GM12878 (cell line): ENCODE results near the gene OLFM1. TPM values are rescaled to one million over a fixed set of nuclear protein-coding genes. Genes with fewer than 3 reads are reported as not detected.
A peak's percentile ranks its signal among the peaks of the same experiment; 100 is the strongest.

ENCODE experiments used
- ATAC-seq: fragments of 200-7000 bp; cut with Tn5 transposase; 3 replicates; pipeline ENCODE4 v1.9.1; 2020; ENCODE audit warnings: mild to moderate bottlenecking, moderate library complexity
- BruUV-seq: library from RNA; stranded (reverse); fragments of 400-500 nt; replicated peaks from 2 replicates; lab custom pipeline; 2021; lab: Mats Ljungman, UMichigan
- CTCF ChIA-PET: fragments of 300-600 bp; sonication (Branson Sonifier 250); formaldehyde crosslinking; extraction: SDS; loops from one replicate; lab custom pipeline; 2021; ENCODE audit warnings: inconsistent platforms; lab: Yijun Ruan, JAX
- POLR2A ChIA-PET: fragments of 350-600 bp; formaldehyde crosslinking; extraction: SDS; loops from one replicate; lab custom pipeline; 2021; ENCODE audit warnings: inconsistent platforms; lab: Charles Lee
- RAD21 ChIA-PET: fragments of 300-600 bp; sonication (Branson Sonifier 250); formaldehyde crosslinking; loops from one replicate; lab custom pipeline; 2023; ENCODE audit warnings: antibody characterized with exemption; ENCODE audit not compliant: unreplicated experiment; lab: Charles Lee
- SMC1A ChIA-PET: fragments of 300-600 bp; sonication (Branson Sonifier 250); formaldehyde crosslinking; loops from one replicate; lab custom pipeline; 2023; ENCODE audit not compliant: unreplicated experiment, uncharacterized antibody; lab: Charles Lee
- DNase-seq: peaks from one replicate; pipeline ENCODE4 v3.0.0-alpha.2; 2011; ENCODE audit warnings: low read depth, low spot score
- FAIRE-seq: peaks from 3 replicates; lab custom pipeline; 2011; peaks lifted over from hg19 to GRCh38; lab: Jason Lieb, UNC
- H2AFZ ChIP-seq: 2 replicates; pipeline ENCODE4 v1.6.0; 2011; ENCODE audit warnings: low read depth, low read length, control low read depth; ENCODE audit not compliant: control insufficient read depth
- H3K27ac ChIP-seq: 2 replicates; pipeline ENCODE4 v1.5.1; 2011; ENCODE audit warnings: control low read depth; ENCODE audit not compliant: control insufficient read depth, insufficient read depth
- H3K27me3 ChIP-seq, 2 experiments: replicated peaks in 1 of 2; 2 replicates each; pipeline versions ENCODE4 v1.6.0 to v1.6.1; 2011; ENCODE audit warnings: low read length in 1 of 2; ENCODE audit not compliant: control insufficient read depth in 2 of 2, insufficient read depth in 2 of 2
- H3K36me3 ChIP-seq, 2 experiments: 2 replicates each; pipeline ENCODE4 v1.5.1; 2011; ENCODE audit warnings: low read length in 1 of 2; ENCODE audit not compliant: control insufficient read depth in 2 of 2, insufficient read depth in 2 of 2
- H3K4me1 ChIP-seq: 2 replicates; pipeline ENCODE4 v1.6.1; 2011; ENCODE audit warnings: mild to moderate bottlenecking, low read length, moderate library complexity, mixed read lengths; ENCODE audit not compliant: control insufficient read depth, insufficient read depth
- H3K4me2 ChIP-seq: 2 replicates; pipeline ENCODE4 v1.6.0; 2011; ENCODE audit warnings: control low read depth; ENCODE audit not compliant: control insufficient read depth, insufficient read depth
- H3K4me3 ChIP-seq: fragments of 200-600 bp; sonication (generic); 2 replicates; pipeline ENCODE4 v1.5.1; 2016
- H3K79me2 ChIP-seq: 2 replicates; pipeline ENCODE4 v1.6.0; 2011; ENCODE audit warnings: low read length; ENCODE audit not compliant: control insufficient read depth, insufficient read depth
- H3K9ac ChIP-seq: 2 replicates; pipeline ENCODE4 v1.8.0; 2011; ENCODE audit warnings: low read length, control low read depth, mixed read lengths; ENCODE audit not compliant: control insufficient read depth, insufficient read depth
- H3K9me3 ChIP-seq: replicated peaks from 3 replicates; pipeline ENCODE4 v1.5.1; 2011; ENCODE audit warnings: mild to moderate bottlenecking, low read length; ENCODE audit not compliant: control insufficient read depth, insufficient read depth
- H4K20me1 ChIP-seq: 2 replicates; pipeline ENCODE4 v1.6.0; 2011; ENCODE audit not compliant: control insufficient read depth, insufficient read depth
- CHD4 ChIP-seq: fragments of 200-600 bp; sonication (generic); IDR thresholded peaks from 2 replicates; pipeline ENCODE4 v1.6.1; 2016; ENCODE audit warnings: mild to moderate bottlenecking
- IRF5 ChIP-seq: fragments of 450-650 bp; IDR thresholded peaks from 2 replicates; pipeline ENCODE4 v1.6.1; 2017; ENCODE audit warnings: borderline replicate concordance
- REST ChIP-seq: IDR thresholded peaks from 2 replicates; pipeline ENCODE4 v1.6.1; 2012; ENCODE audit warnings: mild to moderate bottlenecking, low read depth, low read length
- WGBS: methylation state at CpG from one replicate; pipeline ENCODE4 v1.1.6; 2016; ENCODE audit warnings: low lambda C conversion rate; ENCODE audit not compliant: insufficient replicate concordance, insufficient coverage; ENCODE audit errors: missing lambda C conversion rate; 5-methylcytosine and 5-hydroxymethylcytosine counted together
- in situ Hi-C: fragments of 300-500 bp; cut with MboI; formaldehyde crosslinking; loops from 9 replicates; pipeline ENCODE4 v1.14.3; 2018; ENCODE audit warnings: mixed read lengths
- intact Hi-C: fragments of 100-400 bp; cut with micrococcal nuclease; formaldehyde crosslinking; loops from one replicate; pipeline ENCODE4 v1.14.2; 2022; ENCODE audit not compliant: unreplicated experiment
- polyA plus RNA-seq, 11 experiments: library from polyadenylated mRNA; depleted of rRNA in 4 of 11; unstranded in 6 of 11; stranded (reverse) in 5 of 11; fragments of >200 nt; fragmentation: Nextera tagmentation in 4 of 11; fragmentation: Illumina TruSeq in 1 of 11; extraction: Ambion mirVana in 4 of 11; extraction: Trizol in 1 of 11; gene quantifications; 1 replicate in 1 of 11; 2 replicates in 10 of 11; pipeline versions ENCODE4 v1.2.1 to v1.2.3, GENCODE V29; 2011 to 2016; ENCODE audit warnings: inconsistent platforms in 2 of 11, missing spikeins in 2 of 11, low read depth in 1 of 11
- total RNA-seq, 4 experiments: library from RNA; depleted of rRNA in 3 of 4; stranded (reverse); fragments of >200 nt in 3 of 4; fragmentation: Illumina TruSeq in 1 of 4; extraction: Trizol in 1 of 4; gene quantifications; 2 replicates each; pipeline versions ENCODE4 v1.2.1 to v1.2.3, GENCODE V29; 2013 to 2021

The OLFM1 gene
- total and polyA plus RNA-seq, 10 of the 15 experiments (the other 5 are each of a cell fraction or from before 2014, with no cell fraction given): not detected

GRCh38 chr9:135076876-135077430 lies 10.5 kb upstream of the OLFM1 start:
- Histone ChIP-seq H3K36me3 (no peaks in the 10 kb centered on the region), H3K27ac (no peak overlapping the region), H3K9ac (no peak overlapping the region), H2AFZ (no peak overlapping the region), H4K20me1 (no peaks in the 10 kb centered on the region), H3K79me2 (no peaks in the 10 kb centered on the region), H3K4me1 (no peaks in the 10 kb centered on the region), H3K4me3 (no peak overlapping the region), H3K4me2 (no peak overlapping the region), H3K27me3 (no peaks in the 10 kb centered on the region; a peak in 3 of 4 replicates), H3K9me3 (no peaks in the 10 kb centered on the region)
- no peak for ATAC-seq
- ChIA-PET POLR2A (no interaction called here), RAD21 (no interaction called here), CTCF (no interaction called here), SMC1A (no interaction called here)
- FAIRE-seq: no peak
- no peak for TF ChIP-seq IRF5
- intact Hi-C loops (no loop called here), in situ Hi-C loops (no loop called here)
- BruUV-seq: no TSS peak
- no peak for DNase-seq
- WGBS: 17% methylated on average over 6 of the region's 6 CpGs

DNA sequence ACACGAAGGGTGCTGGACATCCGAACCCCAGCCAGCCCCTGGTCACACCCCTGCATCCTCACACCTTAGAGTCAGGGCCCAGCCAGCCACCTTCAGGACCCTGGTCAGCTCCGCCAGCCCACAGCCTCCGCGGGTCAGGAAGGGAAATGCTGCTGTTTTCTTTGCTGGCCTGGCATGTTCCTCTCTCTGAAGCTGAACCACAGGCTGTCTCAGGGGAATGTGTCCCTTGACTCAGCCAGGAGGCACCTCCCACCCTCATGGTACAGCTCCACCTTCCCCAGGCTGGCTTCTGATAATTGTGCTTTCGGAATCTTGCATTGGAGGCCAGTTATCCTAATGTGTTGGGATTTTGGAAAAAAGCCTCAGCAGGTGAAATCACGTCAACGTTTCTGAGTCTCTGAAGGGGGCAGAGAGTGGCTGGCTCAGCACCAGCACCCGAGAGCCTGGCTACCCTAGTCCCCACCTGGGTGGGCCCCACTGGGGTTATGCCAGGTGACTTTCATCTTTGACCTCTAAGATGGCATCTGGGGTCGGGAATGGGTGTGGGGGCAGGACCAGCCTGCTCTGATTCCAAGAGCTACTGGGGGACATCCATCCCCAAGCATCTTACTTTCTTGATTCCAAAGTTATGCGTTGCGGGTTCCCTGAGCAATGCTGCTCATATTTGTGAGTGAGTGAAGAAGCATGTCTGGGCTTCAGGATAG lies 9.8 kb upstream of the OLFM1 start:
- Histone ChIP-seq H3K27ac (no peak overlapping the region), H3K27me3 (no peaks in the 10 kb centered on the region; a peak in 3 of 4 replicates), H4K20me1 (no peaks in the 10 kb centered on the region), H3K4me1 (no peaks in the 10 kb centered on the region), H3K4me3 (no peak overlapping the region), H3K9ac (no peak overlapping the region), H3K79me2 (no peaks in the 10 kb centered on the region), H2AFZ (no peak overlapping the region), H3K36me3 (no peaks in the 10 kb centered on the region), H3K4me2 (no peak overlapping the region), H3K9me3 (no peaks in the 10 kb centered on the region)
- 13% methylated on average over 11 of the region's 12 CpGs for WGBS
- ATAC-seq (no peak), FAIRE-seq (no peak), DNase-seq (no peak)
- POLR2A ChIA-PET: no interaction called here
- SMC1A ChIA-PET: no interaction called here
- CTCF ChIA-PET: no interaction called here
- RAD21 ChIA-PET: no interaction called here
- peak; percentile 86 for TF ChIP-seq REST
- TF ChIP-seq CHD4: no peak
- in situ Hi-C loops (no loop called here), intact Hi-C loops (no loop called here)
- no TSS peak for BruUV-seq
